HG03575 (cell line): ENCODE measurements around the gene ARL6IP5.

Experiments
- ATAC-seq: cut with Tn5 transposase; IDR thresholded peaks from one replicate; pipeline ENCODE4 v1.9.1; 2021; ENCODE audit not compliant: unreplicated experiment, insufficient number of reproducible peaks, low FRiP score; ENCODE audit errors: extremely low read depth

The ARL6IP5 gene, protein sequence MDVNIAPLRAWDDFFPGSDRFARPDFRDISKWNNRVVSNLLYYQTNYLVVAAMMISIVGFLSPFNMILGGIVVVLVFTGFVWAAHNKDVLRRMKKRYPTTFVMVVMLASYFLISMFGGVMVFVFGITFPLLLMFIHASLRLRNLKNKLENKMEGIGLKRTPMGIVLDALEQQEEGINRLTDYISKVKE

DNA sequence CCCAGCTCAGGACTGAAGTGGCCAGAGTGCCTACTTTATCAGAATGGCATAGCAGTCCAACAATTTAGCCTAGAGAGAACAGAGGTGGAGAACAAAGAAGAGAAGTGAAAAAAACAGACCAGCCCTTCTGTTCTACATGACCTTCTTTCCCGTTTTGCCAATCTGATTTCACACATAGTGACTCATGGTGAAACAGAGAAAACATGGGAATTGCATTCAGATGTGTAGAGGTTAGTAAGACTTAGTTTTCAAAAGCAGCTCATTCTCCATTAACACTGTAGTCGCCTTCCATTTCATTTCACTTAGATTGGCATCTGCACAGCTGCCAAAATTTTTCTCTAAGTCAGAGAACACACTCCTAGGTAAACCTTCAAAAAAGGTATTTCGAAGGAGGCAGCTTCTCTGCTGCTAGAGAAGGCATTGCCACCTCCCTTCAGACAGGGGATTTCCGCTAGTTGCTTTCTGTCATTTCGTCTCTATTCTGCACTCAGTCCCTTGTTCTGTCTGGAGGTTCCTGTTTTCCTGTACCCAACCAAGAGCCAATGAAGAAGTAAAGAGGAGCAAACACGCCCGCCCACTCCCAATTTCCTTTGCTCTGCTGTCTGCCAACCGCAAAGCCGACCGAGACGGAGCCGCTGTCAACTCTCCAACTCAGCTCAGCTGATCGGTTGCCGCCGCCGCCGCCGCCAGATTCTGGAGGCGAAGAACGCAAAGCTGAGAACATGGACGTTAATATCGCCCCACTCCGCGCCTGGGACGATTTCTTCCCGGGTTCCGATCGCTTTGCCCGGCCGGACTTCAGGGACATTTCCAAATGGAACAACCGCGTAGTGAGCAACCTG lies at the start of gene ARL6IP5:
TSS of gene ARL6IP5 (plus strand) at position 612 of the 842 bp plus-strand sequence. CDS start at position 723, 111 bp downstream.
- peak; percentile 29 for ATAC-seq

DNA sequence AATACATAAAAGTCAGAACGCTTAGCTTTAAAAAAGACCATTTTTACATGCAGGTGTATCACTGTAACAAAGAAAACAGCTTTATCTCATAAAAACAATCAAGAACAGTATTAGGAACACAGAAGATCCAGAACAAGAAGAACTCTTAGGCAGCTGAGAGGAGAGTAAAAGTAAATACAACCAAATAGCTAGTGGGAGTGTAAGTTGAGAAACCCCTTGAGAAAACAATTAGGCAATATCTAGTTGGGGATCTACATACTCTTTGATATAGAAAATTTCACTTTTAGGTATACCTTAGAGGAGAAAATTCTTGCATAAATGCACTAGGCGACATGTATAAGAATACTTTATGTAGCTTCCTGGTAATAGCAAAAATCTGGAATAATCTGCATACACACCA lies 40.1 kb upstream of the ARL6IP5 start:
- no peak for ATAC-seq

DNA sequence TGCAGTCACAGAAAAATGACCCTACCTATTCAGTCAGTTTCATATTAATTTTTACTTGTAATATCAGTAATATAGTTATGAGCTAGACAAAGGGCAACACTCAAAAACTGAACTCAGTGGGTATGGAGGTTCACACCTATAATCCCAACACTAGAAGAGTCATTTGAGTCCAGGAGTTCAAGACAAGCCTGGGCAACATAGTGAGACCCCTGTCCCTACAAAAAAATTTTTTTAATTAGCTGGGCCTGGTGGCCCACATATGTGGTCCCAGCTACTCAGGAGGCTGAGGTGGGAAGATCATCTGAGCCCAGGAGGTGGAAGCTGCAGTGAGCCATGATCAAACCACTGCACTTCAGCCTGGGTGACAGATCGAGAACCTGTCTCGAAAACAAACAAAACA lies 35.7 kb upstream of the ARL6IP5 start:
- no peak for ATAC-seq

DNA sequence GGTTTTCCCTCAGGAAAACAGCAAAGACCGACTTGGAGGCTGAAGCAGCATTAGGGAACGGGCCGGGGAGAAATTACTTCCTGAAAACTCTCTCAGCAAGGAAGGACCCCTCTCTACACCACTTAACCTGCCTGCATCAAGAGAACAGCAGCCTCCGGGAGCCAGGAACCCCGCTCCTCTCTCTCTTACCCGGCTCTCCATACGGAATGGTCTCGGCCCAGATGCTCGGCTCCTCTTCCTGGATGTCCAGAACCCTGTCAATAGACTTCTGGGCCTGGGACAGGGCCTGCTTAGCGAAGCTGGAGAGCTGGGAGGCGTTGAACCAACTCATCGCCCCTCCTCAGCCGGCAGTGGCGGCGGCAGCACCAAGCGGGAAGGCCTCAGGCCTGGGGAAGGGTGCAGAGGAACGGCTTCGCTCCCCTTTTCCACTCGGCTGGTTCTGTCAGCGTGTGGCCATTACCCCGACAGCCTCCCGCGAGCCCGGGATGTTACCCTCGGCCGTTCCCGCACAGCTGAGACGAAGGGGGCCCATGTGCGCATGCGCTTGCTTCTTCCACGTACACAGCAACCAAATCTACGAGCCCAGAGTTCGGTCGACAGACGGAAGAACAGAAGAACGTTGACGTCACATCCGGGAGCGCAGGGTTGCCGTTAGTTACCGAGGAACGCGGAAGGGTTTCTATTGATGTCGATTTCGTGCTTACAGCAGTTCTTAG lies 32.8 kb upstream of the ARL6IP5 start, which contains the start of gene TMF1:
TSS of gene TMF1 (minus strand) at position 578 of the 716 bp plus-strand sequence. CDS start at position 331, 247 bp downstream.
- peak; percentile 97 for ATAC-seq

DNA sequence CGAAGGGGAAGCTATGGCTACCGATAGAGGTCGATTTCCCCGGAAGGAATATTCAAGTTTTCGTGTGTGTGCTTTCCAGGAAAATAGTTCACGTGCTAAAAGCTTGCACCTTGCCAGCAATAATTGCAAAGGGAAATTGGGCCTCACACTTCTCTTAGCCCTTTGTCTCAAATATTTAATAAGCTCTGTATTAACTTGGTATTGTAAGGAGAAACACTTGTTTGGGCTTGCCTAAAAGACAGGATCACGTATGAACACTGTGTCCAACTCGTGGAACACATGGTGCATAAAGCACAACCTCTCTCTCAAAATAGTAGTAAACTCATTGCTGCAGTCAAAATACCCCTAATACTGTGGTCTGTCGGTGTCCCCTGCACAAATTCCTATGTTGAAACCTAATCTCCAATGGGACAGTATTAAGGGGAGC lies 32.3 kb upstream of the ARL6IP5 start:
- no peak for ATAC-seq

DNA sequence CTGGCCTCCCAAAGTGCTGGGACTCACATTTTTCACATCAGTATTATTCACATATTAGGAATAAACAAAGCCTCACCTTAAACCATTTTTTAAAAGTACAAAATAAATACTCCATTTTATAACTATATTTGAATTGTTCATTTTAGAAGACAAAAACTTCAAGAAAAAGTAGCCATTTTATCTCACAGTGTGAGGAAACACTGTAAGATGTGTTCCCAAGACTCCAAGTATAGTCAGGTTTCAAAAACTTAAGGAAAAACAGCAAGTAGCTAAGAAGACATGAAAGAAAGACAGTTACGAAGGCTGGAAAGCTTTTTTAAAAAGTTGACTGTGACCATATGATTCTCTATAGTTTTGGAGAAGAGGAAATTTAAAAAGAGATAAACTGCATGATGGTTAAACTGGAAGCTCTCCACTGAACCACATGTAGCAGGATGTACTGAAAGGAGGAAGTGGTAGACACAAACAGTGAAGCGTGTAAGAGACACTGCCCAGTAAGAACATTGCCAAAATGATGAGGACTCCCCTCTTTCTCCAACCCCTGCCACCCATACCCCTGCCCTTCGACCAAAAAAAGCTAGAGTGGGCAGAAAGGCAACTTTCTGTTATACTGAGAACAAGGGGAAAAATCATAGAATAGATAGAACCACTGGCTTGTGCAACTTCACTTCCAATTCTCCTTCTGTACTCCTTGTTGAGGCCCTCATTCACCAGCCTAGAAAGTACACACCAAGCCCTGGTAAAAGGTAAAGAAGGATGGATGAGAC lies 26.4 kb upstream of the ARL6IP5 start:
- ATAC-seq = peak; percentile 88

DNA sequence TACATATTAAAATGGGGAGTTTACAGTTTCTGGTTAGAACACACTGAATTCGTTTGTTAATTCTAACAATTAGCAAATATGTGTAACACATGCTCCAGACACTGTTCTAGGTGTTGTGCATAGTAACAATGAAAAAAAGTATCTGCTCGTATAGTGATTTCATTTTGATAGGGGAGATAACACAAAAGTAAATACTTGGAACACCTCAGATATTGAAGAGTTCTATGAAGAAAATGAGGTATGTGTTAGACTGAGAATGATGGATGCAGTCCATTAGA lies 25.9 kb upstream of the ARL6IP5 start:
- no peak for ATAC-seq

DNA sequence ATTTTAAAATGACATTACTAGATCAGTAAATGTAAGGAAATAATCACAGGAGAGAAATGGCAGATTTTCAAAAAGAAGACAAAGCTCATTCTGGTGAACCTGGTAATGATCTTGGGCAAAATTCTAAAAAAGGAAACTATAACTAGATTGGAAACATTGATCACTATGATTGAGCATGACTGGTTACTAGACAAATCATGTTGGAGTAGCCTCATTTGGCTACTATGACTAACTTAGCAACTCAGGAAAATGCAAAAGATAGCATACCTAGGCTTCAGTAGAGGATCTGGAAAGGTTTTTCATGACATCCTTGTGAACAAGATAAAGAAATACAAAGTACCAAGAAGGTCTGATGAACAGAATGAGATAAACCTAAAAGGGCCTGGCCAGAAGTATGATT lies 25.0 kb upstream of the ARL6IP5 start:
- no peak for ATAC-seq

DNA sequence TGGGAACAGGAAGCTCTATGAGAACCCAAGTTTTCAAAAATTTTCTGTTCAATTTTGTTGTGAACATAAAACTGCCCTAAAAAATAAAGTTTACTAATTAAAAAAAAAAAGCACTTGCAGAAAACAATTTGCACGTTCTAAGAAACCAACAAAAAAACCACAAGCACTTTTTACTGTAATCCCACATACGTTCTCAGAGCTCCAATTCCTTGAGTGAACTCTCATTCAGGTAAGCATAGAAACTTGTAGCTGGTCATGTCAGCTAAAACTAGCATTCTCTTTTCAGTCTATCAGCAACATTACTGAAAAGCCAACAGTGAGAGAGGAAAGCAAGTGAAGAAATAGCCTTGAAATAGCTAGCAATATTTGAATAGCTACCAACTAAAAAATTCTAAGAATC lies 21.1 kb upstream of the ARL6IP5 start:
- ATAC-seq = no peak

DNA sequence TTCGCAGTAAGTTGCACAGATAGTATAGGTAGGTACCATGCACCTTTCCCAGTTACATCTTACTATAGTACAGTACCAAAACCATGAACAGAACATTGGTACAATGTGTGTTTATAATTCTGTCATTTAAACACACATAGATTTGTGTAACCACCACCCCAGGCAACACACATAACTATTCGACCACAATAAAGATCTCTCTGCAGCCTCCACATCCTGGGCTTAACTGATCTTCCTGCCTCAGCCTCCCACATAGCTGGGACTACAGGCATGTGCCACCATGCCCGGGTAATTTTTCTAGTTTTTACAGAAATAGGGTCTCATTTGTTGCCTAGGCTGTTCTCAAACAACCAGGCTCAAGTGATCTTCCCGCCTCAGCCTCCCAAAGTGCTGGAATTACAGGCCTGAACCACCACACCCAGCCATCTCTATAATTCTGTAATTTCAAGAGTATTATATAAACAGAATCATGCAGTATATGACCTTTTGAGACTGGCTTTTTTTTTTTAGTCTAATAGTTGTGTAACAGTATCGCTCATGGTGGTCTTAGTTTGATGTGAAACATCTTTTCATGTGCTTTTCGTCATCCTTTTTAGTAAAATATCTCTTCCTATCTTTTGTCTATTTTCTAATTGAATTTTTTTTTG lies 19.3 kb upstream of the ARL6IP5 start:
- no peak for ATAC-seq

DNA sequence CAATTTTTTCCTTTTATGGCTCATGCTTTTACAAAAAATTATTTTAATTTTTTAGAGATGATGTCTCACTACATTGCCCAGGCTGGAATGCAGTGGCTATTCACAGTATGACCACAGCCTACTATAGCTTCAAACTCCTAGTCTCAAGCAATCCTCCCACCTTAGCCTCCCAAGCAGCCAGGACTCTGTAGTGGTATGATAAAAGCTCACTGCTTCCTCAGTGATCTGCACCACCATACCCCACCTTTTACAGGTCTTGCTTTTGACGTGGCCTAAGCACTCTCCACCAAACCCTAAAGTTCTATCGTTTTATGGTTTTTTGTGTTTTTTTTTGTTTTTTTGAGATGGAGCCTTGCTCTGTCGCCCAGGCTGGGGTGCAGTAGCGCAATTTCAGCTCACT lies 18.6 kb upstream of the ARL6IP5 start:
- no peak for ATAC-seq

DNA sequence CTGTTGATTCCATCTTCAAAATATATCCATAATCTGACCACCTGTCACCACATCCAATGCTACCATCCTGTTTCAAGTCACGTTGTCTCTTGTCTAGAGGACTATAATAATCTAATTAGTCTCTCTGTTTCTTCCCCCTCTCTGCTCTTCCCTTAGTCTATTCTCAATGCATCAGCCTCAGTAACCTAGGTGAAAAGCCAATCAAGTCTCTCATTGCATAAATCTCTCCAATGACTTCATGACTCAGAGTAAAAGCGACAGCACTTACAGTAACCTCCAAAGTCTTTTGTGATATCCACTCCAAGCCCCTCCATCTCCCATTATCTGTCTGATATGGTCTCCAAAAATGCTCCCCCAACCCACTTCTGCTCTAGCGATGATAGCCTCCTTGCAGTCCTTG lies 11.8 kb upstream of the ARL6IP5 start:
- ATAC-seq = no peak

DNA sequence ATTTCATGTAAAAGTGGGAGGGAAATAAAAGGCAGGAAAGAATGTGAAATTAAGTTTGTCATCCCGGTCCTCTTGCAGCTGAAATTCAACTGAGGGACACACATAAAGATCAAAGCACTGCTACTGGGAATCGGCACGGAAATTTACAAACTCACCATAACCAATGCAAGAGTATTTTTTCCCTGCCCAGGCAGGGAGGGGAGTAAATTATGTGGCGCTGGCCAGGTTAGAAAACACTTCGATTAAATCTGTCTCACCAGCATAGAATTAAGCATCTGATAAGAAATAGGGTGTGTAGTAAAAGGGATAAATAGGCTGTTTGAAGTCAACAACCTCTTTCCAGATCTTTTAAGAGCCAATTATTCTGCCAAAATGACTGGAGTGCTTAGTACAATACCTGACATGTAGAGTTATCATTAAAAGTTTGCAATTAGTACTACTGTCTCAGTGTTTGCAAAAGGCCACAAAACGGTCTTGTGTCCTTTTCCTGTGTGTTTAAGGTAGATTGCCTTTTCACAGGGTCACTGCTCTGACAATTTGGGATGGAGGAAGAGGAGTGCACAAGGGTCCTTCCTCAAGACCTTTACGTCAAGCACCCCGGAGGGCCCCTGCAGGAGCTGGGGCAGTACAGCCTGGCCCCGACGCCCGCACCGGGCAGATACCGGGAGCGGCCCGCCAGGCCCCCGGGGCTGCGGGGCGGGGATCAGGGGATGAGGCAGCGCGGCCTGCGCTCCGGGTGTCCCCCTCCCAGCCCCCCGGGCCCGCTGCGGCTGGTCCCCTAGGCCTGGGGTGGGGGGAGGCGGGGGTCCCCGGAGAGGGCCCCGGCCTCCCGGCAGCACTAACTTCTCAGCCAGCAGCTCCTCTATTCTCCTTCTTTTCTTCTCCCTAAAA lies 5.2 kb upstream of the ARL6IP5 start:
- no peak for ATAC-seq

DNA sequence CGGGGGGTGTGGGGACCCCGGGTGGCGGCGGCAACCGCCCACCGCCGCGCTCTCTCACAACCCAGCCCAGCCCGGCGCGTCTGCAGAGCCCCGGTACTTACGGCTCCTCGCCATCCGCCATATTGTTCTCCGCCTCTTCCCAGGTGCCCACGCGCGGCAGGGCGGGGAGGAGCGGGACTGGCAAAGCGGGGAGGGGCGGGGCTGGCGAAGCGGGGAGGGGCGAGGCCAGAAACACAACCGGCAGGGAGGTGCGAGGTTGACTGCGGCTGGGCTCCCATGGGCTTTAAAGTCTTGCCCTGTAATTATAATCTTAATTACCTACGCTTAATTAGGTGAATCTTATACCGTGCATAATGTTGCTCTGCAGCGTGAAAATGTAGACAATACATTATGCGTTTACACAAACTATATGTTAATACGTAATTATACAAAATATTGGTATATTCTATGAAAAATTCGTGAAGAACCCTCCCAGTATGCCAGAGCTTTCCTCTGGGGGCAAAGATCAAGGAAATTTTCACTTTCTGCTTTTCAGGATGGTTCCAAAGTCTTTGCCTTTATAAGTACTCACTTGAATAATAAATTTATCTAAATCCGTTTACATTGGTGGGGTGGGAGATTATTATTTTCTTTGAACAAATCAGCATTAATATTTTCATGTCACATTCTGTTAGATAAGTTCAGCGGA lies 4.4 kb upstream of the ARL6IP5 start, which contains the start of gene UBA3:
TSS of gene UBA3 (minus strand) at position 133 of the 688 bp plus-strand sequence. CDS start at position 121, 12 bp downstream.
- no peak for ATAC-seq

DNA sequence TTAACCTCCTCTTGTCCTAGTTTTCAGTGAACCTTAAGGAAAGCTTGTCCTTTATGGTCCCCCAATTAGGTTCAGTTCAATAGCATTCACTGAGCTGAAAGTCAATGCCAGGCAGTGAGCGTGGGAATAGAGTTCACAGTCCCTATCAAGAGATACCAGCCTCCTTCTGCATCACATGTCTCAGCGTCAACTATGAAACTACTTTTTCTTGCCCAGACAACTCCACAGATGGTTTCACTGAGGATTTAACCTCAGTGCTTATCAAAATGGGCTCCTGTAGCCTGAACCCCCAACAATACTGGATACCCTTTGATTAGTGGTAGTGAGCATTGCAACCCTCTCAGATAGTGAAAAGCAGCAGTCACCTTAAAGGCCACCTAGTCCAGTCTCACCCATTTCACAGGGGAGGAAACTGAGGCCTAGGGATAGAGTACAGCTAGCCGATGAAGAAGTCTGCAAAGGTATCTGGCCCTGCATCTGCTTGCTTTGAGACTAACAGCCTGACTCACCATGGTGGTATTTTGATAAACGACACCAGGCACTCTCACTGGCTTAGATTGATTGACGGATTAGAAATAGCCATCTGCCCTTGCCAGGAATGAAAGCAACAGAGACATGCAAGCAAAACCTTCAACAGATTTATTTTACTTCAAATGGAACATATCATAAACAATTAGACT lies 3.0 kb upstream of the ARL6IP5 start:
- no peak for ATAC-seq

DNA sequence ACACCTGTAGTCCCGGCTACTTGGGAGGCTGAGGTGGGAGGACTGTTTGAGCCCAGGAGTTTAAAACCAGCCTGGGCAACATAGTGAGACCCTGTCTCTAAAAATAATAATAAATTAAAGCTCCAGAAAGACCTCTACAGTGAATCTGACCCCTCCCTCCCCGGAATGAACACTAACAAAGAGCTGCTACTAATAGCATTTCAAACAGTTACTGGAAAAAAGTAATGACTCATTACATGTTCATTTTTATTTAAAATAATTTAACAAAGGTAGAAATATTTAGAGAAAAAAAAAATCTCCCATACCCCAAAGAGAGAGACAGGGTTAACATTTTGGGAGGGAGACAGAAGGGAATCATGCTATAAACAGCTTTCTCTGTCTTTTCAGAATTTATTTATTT lies 2.4 kb upstream of the ARL6IP5 start:
- ATAC-seq = no peak

DNA sequence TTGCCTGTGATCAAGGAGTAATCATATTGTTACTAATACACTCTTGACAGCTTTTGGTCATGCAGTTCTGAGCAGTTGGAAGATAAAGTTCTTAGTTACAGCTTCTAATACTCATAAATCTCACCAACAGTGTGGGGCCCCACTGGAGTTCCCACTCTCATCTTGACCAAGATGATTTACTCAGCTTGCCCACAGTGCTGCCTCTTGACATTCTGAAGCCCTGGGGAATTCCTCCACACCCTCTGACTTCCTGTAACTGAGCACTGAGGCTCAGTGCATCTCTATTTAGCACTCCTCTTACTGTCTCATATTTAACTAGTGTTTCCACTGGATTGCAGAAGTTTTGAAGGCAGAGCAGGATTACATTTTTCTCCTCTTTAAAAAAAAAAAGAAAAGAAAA lies 1.9 kb upstream of the ARL6IP5 start:
- peak; percentile 63 for ATAC-seq
